ENCODE data around the gene IQGAP2.

- no peak for TF ChIP-seq POLR2A (IDR thresholded peaks at IDR 0.05)
- TF ChIP-seq, protein P1, sequence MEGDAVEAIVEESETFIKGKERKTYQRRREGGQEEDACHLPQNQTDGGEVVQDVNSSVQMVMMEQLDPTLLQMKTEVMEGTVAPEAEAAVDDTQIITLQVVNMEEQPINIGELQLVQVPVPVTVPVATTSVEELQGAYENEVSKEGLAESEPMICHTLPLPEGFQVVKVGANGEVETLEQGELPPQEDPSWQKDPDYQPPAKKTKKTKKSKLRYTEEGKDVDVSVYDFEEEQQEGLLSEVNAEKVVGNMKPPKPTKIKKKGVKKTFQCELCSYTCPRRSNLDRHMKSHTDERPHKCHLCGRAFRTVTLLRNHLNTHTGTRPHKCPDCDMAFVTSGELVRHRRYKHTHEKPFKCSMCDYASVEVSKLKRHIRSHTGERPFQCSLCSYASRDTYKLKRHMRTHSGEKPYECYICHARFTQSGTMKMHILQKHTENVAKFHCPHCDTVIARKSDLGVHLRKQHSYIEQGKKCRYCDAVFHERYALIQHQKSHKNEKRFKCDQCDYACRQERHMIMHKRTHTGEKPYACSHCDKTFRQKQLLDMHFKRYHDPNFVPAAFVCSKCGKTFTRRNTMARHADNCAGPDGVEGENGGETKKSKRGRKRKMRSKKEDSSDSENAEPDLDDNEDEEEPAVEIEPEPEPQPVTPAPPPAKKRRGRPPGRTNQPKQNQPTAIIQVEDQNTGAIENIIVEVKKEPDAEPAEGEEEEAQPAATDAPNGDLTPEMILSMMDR (IDR thresholded peaks at IDR 0.05), result no peak
These were observed 79.9 kb downstream of the IQGAP2 start for GRCh38 chr5:76482984-76483383.

Data from right lobe of liver (tissue), 4 donors.